ENCODE measurements around the gene CDKN2D.

- TF ChIP-seq POLR2A (IDR thresholded peaks at IDR 0.05; ENCODE audit: low read depth, low read length) = no peak
- no peak for TF ChIP-seq POLR2AphosphoS5 (IDR thresholded peaks at IDR 0.05; ENCODE audit: low read depth, low read length)
- TF ChIP-seq TAF1 (IDR thresholded peaks at IDR 0.05; ENCODE audit: borderline replicate concordance, low read depth, low read length) = no peak
Observed at GRCh38 chr19:10593820-10594637, 25.2 kb upstream of the CDKN2D start.
